Skin epidermis (tissue), 12 donors: ENCODE results near the gene OR52E8.

Source experiments
- H3K27ac ChIP-seq, 21 experiments: fragments of 200-600 bp; sonication (generic) in 11 of 21; one replicate each; pipeline ENCODE4 v1.5.0; 2020; ENCODE audit warnings: mild to moderate bottlenecking in 3 of 21, inconsistent platforms in 2 of 21, moderate library complexity in 2 of 21
- H3K4me3 ChIP-seq, 7 experiments: fragments of 200-600 bp; sonication (generic) in 2 of 7; one replicate each; pipeline ENCODE4 v1.5.0; 2020; ENCODE audit warnings: inconsistent platforms in 2 of 7, mild to moderate bottlenecking in 2 of 7, moderate library complexity in 1 of 7

OR52E8 gene

GRCh38 chr11:5857590-5857989, at the start of gene OR52E8:
TSS of gene OR52E8 (minus strand) at chr11:5857690. CDS start at chr11:5857690, 0 bp downstream.
- no peak within 1 kb of the TSS for H3K27ac ChIP-seq
- no peak within 1 kb of the TSS for H3K4me3 ChIP-seq

DNA sequence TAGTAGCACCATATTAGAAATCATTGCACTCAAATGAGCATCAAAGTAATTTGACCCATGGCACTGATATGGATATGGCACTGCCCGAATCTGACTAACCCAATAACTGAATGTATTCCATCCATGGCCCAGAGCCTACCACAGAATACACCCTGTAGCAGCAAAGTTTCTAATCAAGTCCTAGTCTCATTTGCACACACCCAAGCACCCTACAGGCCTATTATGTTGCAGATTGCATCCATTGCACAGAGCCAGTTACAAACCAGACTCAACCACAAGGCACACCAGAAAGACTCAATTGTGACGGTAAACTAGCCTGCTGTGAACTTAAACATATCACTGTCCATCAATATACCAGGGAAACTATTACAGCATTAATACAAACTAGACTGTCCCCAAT, 42.0 kb upstream of the OR52E8 start:
- Histone ChIP-seq H3K4me3 (no peak overlapping the region), H3K27ac (no peak overlapping the region)

DNA sequence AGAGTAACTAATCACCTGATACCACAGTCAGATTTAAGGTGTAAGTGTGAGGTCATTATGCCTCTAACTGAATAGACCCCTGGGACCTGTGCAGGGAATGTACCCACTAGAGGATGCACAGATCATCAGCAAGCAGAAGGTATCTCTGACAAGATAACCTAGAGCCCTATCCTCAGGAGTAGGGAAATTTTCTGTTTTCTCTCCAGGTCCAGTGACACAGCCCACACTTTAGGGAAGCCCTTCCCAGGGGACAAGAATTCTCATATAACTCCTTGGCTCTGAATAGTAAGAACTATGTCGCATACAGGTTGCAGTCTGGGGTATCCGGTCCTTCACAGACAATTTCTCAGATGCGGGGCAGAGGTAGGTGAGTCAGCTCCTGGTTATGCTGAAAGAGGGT, 35.4 kb upstream of the OR52E8 start, which contains the start of gene OR52E5:
OR52E5 (plus strand) TSS at position 301 of the 400 bp plus-strand sequence. CDS start 7,569 bp downstream, outside the sequence.
- Histone ChIP-seq H3K4me3 (no peak within 1 kb of the TSS), H3K27ac (no peak within 1 kb of the TSS)

DNA sequence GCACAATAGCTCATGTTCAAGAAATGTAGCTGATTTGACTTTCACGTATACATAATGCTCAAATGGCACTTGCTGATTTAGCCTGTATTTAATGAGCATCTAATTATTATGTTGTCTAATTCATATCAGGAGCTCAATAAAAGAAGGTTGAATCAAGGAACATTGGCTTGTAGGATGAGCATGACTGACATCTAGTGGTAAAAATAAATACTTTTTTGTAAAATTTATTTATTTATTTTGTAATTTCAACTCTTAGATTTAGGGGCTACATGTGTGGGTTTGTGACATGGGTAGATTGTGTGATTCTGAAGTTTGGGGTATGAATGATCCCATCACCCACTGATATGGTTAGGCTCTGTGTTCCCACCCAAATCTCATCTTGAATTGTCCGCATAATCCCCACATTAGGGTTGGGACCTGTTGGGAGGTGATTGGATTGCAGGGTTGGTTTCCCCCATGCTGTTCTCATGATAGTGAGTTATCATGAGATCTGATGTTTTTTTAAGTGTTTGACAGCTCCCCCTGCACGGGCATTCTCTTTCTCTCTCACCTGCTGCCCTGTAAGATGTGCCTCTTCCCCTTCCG, 33.8 kb upstream of the OR52E8 start:
- no peak overlapping the region for H3K4me3 ChIP-seq
- no peak overlapping the region for H3K27ac ChIP-seq

DNA sequence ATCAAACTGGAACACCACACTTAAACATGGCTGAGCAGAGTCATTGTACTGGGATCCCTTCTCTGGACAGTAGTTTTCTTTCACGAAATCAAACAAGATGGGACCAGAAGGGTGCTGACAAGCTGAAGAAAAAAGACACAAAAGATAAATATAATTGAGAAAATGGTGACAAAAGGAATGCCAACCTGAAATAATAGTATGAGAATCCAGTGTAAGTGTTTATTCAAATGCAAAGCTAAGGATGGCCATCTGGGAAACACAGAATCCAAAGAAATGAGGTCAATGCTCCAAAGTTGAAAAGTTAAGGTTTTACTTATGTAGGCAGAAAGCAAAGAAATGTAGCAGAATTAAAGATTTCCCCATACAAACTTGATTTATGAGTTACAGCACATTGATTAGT, 30.2 kb upstream of the OR52E8 start:
- no peak overlapping the region for H3K4me3 ChIP-seq
- H3K27ac ChIP-seq: no peak overlapping the region

DNA sequence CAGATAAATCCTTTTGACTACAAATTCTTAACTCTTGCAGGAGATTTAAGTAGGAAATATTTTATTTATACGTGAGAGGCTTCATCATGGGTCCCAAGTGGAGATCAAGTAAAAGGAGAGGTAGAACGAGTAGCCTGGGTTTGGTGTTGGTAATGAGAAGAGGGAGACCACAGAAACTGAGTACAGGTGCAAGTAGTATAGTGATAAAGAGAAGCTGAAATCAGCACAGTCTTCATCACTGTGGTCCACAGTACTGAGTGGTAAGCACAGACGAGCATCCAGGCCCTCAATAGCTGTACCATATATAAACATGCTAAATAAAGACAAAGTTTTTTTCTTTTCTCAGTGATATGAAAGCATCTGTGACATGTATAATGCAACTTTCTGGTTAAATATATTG, 29.7 kb upstream of the OR52E8 start:
- H3K27ac ChIP-seq: no peak overlapping the region
- H3K4me3 ChIP-seq: no peak overlapping the region

DNA sequence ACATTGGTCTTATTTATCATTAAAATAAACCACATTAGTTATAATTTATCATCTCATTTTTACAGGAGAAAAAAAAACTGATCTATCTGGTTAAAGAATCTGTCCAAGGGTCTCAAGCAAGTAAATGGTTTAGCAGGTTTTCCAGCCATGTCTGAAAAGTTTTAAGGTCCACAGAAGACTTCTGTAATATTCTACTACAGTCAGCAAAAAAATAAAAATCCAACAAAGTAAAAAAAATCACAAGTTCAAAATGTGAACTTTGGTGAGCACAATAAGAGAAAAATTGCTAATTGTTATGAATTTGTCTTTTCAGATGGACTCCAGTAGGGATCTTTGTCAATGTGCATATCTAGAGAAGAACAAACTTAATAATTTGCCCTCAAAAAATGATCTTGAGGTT, 24.3 kb upstream of the OR52E8 start:
- no peak overlapping the region for H3K4me3 ChIP-seq
- no peak overlapping the region for H3K27ac ChIP-seq

DNA sequence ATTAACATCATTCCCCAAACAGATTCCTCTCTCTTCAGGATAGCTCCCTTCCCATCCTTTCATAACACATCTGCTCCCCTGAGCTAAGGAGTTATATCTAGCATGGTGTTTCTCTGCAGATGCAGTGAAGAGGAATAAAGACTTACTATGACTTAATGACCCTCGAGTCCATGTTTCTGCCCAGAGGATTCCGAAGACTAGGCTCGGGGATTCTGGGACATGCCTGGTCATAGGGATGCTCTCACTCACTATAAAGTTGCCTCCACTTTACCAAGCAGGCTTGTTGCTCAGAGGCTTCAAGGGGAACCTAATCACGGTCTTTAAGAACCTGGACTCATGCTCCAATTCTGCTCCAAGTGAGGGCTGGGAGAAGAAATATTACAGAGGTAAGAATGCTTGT, 22.8 kb upstream of the OR52E8 start, which contains the start of gene OR52E4:
OR52E4 (plus strand) TSS at position 301 of the 400 bp plus-strand sequence. CDS start 3,664 bp downstream, outside the sequence.
- Histone ChIP-seq H3K27ac (no peak within 1 kb of the TSS), H3K4me3 (no peak within 1 kb of the TSS)

- H3K4me3 ChIP-seq: no peak overlapping the region
- H3K27ac ChIP-seq: no peak overlapping the region
Measured at GRCh38 chr11:5878564-5878963, 21.1 kb upstream of the OR52E8 start.

GRCh38 chr11:5865826-5866225, 8.3 kb upstream of the OR52E8 start:
- Histone ChIP-seq H3K4me3 (no peak overlapping the region), H3K27ac (no peak overlapping the region)

DNA sequence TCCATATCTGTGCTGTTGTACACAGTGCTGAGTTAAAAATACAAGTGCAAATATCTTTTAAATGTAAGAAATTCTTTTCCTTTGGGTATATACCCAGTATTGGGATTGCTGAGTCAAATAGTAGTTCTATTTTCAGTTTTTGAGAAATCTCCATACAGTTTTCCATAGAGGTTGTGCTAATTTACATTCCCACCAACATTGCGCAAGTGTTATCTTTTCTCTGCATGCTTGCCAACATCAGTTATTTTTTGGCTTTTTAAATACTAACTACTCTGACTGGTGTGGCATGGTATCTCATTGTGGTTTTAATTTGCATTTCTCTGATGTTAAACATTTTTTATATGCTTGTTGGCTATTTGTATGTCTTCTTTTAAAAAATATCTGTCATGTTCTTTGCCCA, 6.5 kb downstream of the OR52E8 start:
- H3K4me3 ChIP-seq: no peak overlapping the region
- H3K27ac ChIP-seq: no peak overlapping the region

DNA sequence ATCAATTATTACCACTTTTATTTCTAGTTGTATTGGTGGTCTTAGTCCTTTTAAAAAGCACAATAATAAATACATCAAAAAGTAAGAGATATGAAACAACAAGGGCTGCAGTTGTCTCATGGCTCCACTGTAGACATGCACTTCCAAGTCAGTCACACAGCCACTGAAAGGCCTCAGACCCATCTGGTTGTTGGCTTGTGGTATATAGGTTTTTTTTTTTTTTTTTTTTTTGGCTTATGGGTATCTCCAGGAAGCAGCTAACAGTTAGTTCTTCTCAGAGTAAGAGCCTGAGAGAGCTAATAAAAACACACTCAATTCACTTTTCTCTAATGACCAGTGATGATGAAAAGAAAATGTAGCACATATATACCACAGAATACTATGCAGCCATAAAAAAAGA, 9.8 kb downstream of the OR52E8 start:
- Histone ChIP-seq H3K27ac (no peak overlapping the region), H3K4me3 (no peak overlapping the region)

DNA sequence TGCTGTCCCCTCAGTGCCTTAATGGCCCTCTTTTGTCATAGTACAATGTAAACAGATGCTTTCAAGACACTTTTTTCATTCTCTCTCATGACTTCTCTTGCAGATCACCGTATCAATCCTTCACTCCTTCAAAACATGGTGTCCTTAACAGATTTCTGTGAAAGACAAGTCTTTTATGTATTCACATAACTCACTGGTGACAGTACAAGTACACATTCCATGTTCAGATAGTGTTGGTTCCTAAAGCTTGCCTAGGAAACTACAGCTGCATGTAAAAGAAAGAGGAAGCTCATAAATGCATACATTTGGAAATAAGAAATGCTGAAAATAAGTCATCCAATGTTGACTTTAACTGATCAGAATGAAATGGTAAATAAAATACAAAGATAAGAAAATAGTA, 10.8 kb downstream of the OR52E8 start:
- H3K4me3 ChIP-seq: no peak overlapping the region
- H3K27ac ChIP-seq: no peak overlapping the region

GRCh38 chr11:5841797-5842196, 15.7 kb downstream of the OR52E8 start, which contains the start of gene OR52E6:
TSS of gene OR52E6 (minus strand) at chr11:5841897. CDS start at chr11:5841897, 0 bp downstream.
- H3K4me3 ChIP-seq: no peak within 1 kb of the TSS
- no peak within 1 kb of the TSS for H3K27ac ChIP-seq

DNA sequence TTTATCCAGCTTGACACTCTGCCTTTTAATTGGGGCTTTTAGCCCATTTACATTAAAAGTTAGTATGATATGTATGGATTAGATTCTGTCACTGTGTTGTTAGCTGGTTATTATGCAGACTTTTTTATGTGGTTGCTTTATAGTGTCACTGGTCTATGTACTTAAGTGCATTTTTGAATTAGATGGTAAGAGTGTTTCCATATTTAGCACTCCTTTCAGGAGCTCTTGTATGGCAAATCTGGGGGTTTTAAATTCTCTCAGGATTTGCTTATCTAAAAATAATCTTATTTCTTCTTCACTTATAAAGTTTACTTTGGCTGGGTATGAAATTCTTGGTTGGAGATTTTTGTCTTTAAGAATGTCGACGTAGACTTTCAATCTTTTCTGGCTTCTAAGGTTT, 19.8 kb downstream of the OR52E8 start:
- Histone ChIP-seq H3K27ac (no peak overlapping the region), H3K4me3 (no peak overlapping the region)

DNA sequence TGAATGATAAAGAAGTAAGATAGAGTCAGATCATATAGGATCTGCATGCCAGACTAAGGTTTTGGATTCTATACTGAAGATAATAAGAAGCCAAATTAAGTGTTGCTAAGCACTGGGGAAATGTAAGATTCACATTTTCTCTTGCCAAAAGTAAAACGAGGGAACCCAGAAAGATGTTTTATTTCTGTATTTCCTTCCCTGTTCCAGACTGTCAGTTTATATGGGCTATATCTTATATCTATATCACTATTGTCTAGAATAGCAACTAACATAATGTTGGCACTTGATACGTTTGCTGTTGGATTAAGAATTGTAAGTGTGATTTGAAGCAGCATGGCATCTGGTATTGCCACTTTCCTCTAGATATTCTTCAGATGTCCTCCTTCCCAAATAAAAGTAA, 24.0 kb downstream of the OR52E8 start:
- H3K27ac ChIP-seq: no peak overlapping the region
- H3K4me3 ChIP-seq: no peak overlapping the region

- Histone ChIP-seq H3K27ac (no peak overlapping the region), H3K4me3 (no peak overlapping the region)
Measured at GRCh38 chr11:5831196-5831829, 26.2 kb downstream of the OR52E8 start.

- Histone ChIP-seq H3K4me3 (no peak overlapping the region), H3K27ac (peak overlapping the region in 1 of 21 experiments; percentile 40)
Measured at GRCh38 chr11:5818245-5818886, 39.1 kb downstream of the OR52E8 start.

- no peak overlapping the region for H3K27ac ChIP-seq
Measured at GRCh38 chr11:5815534-5815933, 42.0 kb downstream of the OR52E8 start.

DNA sequence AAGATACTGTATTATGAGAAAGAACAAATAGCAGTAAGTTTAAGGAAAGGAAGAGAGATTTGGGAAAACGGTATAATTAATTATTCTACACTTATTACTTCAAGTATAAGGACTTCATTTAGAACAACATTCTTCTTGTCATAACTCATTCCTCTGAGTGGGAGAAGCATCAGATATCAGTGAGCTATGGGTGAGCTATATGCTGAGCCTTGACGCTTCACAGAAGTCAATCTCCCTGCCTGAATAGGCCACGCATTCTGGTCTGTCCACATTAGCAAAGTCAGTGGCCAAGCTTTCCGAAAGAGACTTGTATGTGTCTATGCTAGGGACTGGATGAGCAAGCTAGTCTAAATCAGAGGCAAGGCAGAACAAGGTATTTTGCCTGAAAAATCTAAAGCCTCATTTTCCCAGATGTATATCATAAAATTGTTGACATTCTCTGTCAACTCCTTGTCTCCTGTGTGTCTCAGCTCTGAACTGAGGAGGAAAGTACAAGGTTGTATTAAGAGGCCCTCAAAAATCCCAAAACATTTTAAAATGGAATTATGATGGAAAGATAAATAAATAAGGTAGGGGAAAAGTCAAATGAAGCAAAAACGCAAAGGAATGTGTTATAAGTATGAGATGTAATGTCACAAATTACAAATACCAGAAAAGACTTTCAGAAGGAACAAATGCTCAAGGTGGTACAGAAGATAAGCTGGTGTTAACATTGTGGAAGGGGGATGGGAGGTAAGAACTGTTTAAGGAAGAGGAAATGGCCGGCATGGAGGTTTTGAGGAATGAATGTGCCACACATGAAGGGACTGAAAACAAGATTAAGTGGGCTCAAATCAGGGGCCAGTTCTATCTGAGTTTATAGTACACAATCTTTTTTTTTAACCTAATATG, 47.3 kb downstream of the OR52E8 start:
- H3K27ac ChIP-seq: no peak overlapping the region

More at GRCh38 chr11:5815534-5815933, 42.0 kb downstream of the OR52E8 start:
- H3K4me3 ChIP-seq: no peak overlapping the region

More for the DNA sequence above, 47.3 kb downstream of the OR52E8 start:
- H3K4me3 ChIP-seq: no peak overlapping the region
